ENCODE data around the gene CPEB3. TPM values are rescaled to one million over a fixed set of nuclear protein-coding genes. Genes with fewer than 3 reads are reported as not detected.
"Not testable (repeated sequence)": the region's sequence is repeated elsewhere in the genome, so short reads cannot be mapped to it uniquely, and the experiment has no call there.

CPEB3 gene
- total and polyA plus RNA-seq, 4 donors = 1.1 to 5.1 (median 2.8) TPM

GRCh38 chr10:92027141-92027540, 263.7 kb downstream of the CPEB3 start:
- no peak overlapping the region for H3K4me3 ChIP-seq
- ATAC-seq (ENCODE audit: insufficient read depth, low FRiP score) (no peak), DNase-seq (no peak)
- H3K4me1 ChIP-seq (ENCODE audit: control insufficient read depth in 5 of 5, insufficient read depth in 5 of 5, low read length in 5 of 5) = peaks cover 0 to 2% (median 0%) of the 10 kb centered on the region in 5 donors
- no peak for TF ChIP-seq CTCF (IDR thresholded peaks at IDR 0.05; ENCODE audit: control extremely low read depth, extremely low read depth)
- no peak overlapping the region for H3K27ac ChIP-seq (ENCODE audit: low read depth in 1 of 2, low read length in 1 of 2)
- no peak overlapping the region for H3K9ac ChIP-seq (ENCODE audit: insufficient read depth in 1 of 2, low read length in 2 of 2)
- no peaks in the 10 kb centered on the region for H3K9me3 ChIP-seq (ENCODE audit: control insufficient read depth in 4 of 4, insufficient read depth in 3 of 4, low read length in 3 of 4)
- H3K36me3 ChIP-seq (ENCODE audit: control insufficient read depth in 4 of 4, insufficient read depth in 4 of 4, low read length in 4 of 4) = peaks cover 24 to 56% (median 28%) of the 10 kb centered on the region in 4 donors
- WGBS, 2 donors = 86% methylated on average over 4 of the region's 4 CpGs
- H3K27me3 ChIP-seq (ENCODE audit: control insufficient read depth in 3 of 3, insufficient read depth in 3 of 3, low read length in 2 of 3) = no peaks in the 10 kb centered on the region

GRCh38 chr10:92025340-92025739, 265.5 kb downstream of the CPEB3 start:
- H3K9me3 ChIP-seq (ENCODE audit: control insufficient read depth in 4 of 4, insufficient read depth in 3 of 4, low read length in 3 of 4); ATAC-seq (ENCODE audit: insufficient read depth, low FRiP score); H3K27me3 ChIP-seq (ENCODE audit: control insufficient read depth in 3 of 3, insufficient read depth in 3 of 3, low read length in 2 of 3); DNase-seq; H3K27ac ChIP-seq (ENCODE audit: low read depth in 1 of 2, low read length in 1 of 2); H3K9ac ChIP-seq (ENCODE audit: insufficient read depth in 1 of 2, low read length in 2 of 2); H3K4me3 ChIP-seq; H3K4me1 ChIP-seq (ENCODE audit: control insufficient read depth in 5 of 5, insufficient read depth in 5 of 5, low read length in 5 of 5): not testable (repeated sequence)
- H3K36me3 ChIP-seq (ENCODE audit: control insufficient read depth in 4 of 4, insufficient read depth in 4 of 4, low read length in 4 of 4) = peaks cover 20 to 53% (median 25%) of the 10 kb centered on the region in 4 donors
- 98 to 99% methylated on average over 3 of the region's 3 CpGs for WGBS, 2 donors

- no peak overlapping the region for H3K27ac ChIP-seq (ENCODE audit: low read depth in 1 of 2, low read length in 1 of 2)
Observed at GRCh38 chr10:92024700-92025099, 266.2 kb downstream of the CPEB3 start.

GRCh38 chr10:92014620-92015019, 276.3 kb downstream of the CPEB3 start:
- Histone ChIP-seq H3K27ac (ENCODE audit: low read depth in 1 of 2, low read length in 1 of 2) (no peak overlapping the region), H3K9me3 (ENCODE audit: control insufficient read depth in 4 of 4, insufficient read depth in 3 of 4, low read length in 3 of 4) (no peaks in the 10 kb centered on the region), H3K27me3 (ENCODE audit: control insufficient read depth in 3 of 3, insufficient read depth in 3 of 3, low read length in 2 of 3) (no peaks in the 10 kb centered on the region), H3K4me1 (ENCODE audit: control insufficient read depth in 5 of 5, insufficient read depth in 5 of 5, low read length in 5 of 5) (no peaks in the 10 kb centered on the region), H3K9ac (ENCODE audit: insufficient read depth in 1 of 2, low read length in 2 of 2) (no peak overlapping the region), H3K4me3 (no peak overlapping the region), H3K36me3 (ENCODE audit: control insufficient read depth in 4 of 4, insufficient read depth in 4 of 4, low read length in 4 of 4) (peaks cover 17 to 48% (median 23%) of the 10 kb centered on the region in 4 donors)
- DNase-seq (no peak), ATAC-seq (ENCODE audit: insufficient read depth, low FRiP score) (no peak)
- no peak for TF ChIP-seq CTCF (IDR thresholded peaks at IDR 0.05; ENCODE audit: control extremely low read depth, extremely low read depth)
- WGBS, 2 donors = 80 to 82% methylated on average over 1 of the region's 1 CpG

More at GRCh38 chr10:92024700-92025099, 266.2 kb downstream of the CPEB3 start:
- Histone ChIP-seq H3K9ac (ENCODE audit: insufficient read depth in 1 of 2, low read length in 2 of 2) (no peak overlapping the region), H3K36me3 (ENCODE audit: control insufficient read depth in 4 of 4, insufficient read depth in 4 of 4, low read length in 4 of 4) (peaks cover 17 to 49% (median 25%) of the 10 kb centered on the region in 4 donors), H3K4me3 (no peak overlapping the region), H3K4me1 (ENCODE audit: control insufficient read depth in 5 of 5, insufficient read depth in 5 of 5, low read length in 5 of 5) (peaks cover 0 to 2% (median 0%) of the 10 kb centered on the region in 5 donors), H3K27me3 (ENCODE audit: control insufficient read depth in 3 of 3, insufficient read depth in 3 of 3, low read length in 2 of 3) (no peaks in the 10 kb centered on the region), H3K9me3 (ENCODE audit: control insufficient read depth in 4 of 4, insufficient read depth in 3 of 4, low read length in 3 of 4) (no peaks in the 10 kb centered on the region)
- ATAC-seq (ENCODE audit: insufficient read depth, low FRiP score) (no peak), DNase-seq (no peak)
- WGBS, 2 donors = 85 to 89% methylated on average over 4 of the region's 4 CpGs
- no peak for TF ChIP-seq CTCF (IDR thresholded peaks at IDR 0.05; ENCODE audit: control extremely low read depth, extremely low read depth)
